ENCODE data around the gene SPNS1. TPM values are rescaled to one million over a fixed set of nuclear protein-coding genes. Genes with fewer than 3 reads are reported as not detected.

Gene SPNS1
- total RNA-seq, 1 donor from 2014 or later = 11.6 TPM

DNA sequence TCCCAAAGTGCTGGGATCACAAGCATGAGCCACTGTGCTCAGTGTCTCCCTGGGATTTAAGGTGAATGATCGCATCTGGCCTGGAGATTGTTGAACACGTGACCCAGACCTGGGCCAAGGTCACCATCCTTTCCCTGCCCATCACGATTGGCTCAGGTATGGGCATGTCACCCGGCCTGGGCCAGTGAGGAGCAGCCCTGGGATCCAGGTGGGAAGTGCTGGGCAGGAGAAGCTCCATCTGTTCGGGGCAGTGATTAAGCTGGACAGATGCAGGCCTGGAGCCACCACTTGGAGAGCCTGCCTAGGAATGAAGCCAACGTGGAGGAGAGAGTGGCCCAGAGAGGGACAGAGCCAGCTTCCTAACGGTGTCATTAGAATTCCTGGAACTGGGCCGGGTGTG is 17.1 kb downstream of the SPNS1 start:
- no peaks in the 10 kb centered on the region for H3K9me3 Mint-ChIP-seq
- H3K36me3 Mint-ChIP-seq = peaks cover 2% of the 10 kb centered on the region
- H3K27ac Mint-ChIP-seq = peak overlapping the region; percentile 46
- H3K4me3 ChIP-seq = no peak overlapping the region
- H3K36me3 ChIP-seq = no peaks in the 10 kb centered on the region
- no peaks in the 10 kb centered on the region for H3K4me1 Mint-ChIP-seq
- no peaks in the 10 kb centered on the region for H3F3A ChIP-seq (ENCODE audit: low read depth)
- H3K9me3 ChIP-seq (ENCODE audit: low read depth) = no peaks in the 10 kb centered on the region
- no peak overlapping the region for H3K9ac ChIP-seq
- TF ChIP-seq EZH2phosphoT487 (IDR thresholded peaks at IDR 0.05) (no peak), EZH2 (IDR thresholded peaks at IDR 0.05) (no peak)
- TF ChIP-seq, protein P1, sequence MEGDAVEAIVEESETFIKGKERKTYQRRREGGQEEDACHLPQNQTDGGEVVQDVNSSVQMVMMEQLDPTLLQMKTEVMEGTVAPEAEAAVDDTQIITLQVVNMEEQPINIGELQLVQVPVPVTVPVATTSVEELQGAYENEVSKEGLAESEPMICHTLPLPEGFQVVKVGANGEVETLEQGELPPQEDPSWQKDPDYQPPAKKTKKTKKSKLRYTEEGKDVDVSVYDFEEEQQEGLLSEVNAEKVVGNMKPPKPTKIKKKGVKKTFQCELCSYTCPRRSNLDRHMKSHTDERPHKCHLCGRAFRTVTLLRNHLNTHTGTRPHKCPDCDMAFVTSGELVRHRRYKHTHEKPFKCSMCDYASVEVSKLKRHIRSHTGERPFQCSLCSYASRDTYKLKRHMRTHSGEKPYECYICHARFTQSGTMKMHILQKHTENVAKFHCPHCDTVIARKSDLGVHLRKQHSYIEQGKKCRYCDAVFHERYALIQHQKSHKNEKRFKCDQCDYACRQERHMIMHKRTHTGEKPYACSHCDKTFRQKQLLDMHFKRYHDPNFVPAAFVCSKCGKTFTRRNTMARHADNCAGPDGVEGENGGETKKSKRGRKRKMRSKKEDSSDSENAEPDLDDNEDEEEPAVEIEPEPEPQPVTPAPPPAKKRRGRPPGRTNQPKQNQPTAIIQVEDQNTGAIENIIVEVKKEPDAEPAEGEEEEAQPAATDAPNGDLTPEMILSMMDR (IDR thresholded peaks at IDR 0.05) = no peak
- H3K27ac ChIP-seq = no peak overlapping the region
- H3K27me3 ChIP-seq = no peaks in the 10 kb centered on the region
- H3K4me2 ChIP-seq = no peak overlapping the region
- no peak overlapping the region for H2AFZ ChIP-seq (replicated peaks)
- peaks cover 2% of the 10 kb centered on the region for H3K27me3 Mint-ChIP-seq (ENCODE audit: insufficient read depth, low read depth)
- H3K4me3 Mint-ChIP-seq = no peak overlapping the region
- H3K4me1 ChIP-seq = no peaks in the 10 kb centered on the region
- H3K79me2 ChIP-seq (ENCODE audit: low read depth) = no peaks in the 10 kb centered on the region
- DNase-seq (ENCODE audit: low spot score) = no peak
- no peaks in the 10 kb centered on the region for H4K20me1 ChIP-seq (ENCODE audit: low read depth)

DNA sequence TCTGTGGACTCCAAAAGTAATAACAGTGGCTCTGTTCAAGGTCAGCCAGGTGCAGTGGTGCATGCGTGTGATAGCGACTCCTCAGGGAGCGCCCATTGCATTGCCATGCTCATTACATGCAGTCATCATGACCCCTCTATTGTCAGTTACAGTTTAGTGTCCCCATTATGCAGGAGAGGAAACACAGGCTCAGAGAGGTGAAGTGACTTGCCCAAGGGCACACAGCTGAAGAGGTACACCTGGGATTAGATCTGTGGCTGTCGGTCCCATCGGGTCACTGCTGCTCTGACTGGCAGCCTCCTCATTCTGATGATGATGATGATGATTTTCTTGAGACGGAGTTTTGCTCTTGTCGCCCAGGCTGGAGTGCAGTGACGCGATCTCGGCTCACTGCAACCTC is 17.9 kb downstream of the SPNS1 start:
- Histone ChIP-seq H3K9me3 (ENCODE audit: low read depth) (no peaks in the 10 kb centered on the region), H2AFZ (replicated peaks) (no peak overlapping the region), H3K4me1 (no peaks in the 10 kb centered on the region), H3F3A (ENCODE audit: low read depth) (no peaks in the 10 kb centered on the region), H3K27ac (no peak overlapping the region), H3K27me3 (no peaks in the 10 kb centered on the region), H3K79me2 (ENCODE audit: low read depth) (no peaks in the 10 kb centered on the region), H3K36me3 (no peaks in the 10 kb centered on the region), H4K20me1 (ENCODE audit: low read depth) (no peaks in the 10 kb centered on the region), H3K9ac (no peak overlapping the region), H3K4me2 (no peak overlapping the region), H3K4me3 (no peak overlapping the region)
- TF ChIP-seq, protein P1 (IDR thresholded peaks at IDR 0.05) = no peak
- TF ChIP-seq EZH2phosphoT487 (IDR thresholded peaks at IDR 0.05) (no peak), EZH2 (IDR thresholded peaks at IDR 0.05) (no peak)
- Mint-ChIP-seq H3K4me1 (no peaks in the 10 kb centered on the region), H3K27ac (peak overlapping the region; percentile 32), H3K36me3 (peaks cover 2% of the 10 kb centered on the region), H3K27me3 (ENCODE audit: insufficient read depth, low read depth) (peaks cover 2% of the 10 kb centered on the region), H3K4me3 (no peak overlapping the region), H3K9me3 (no peaks in the 10 kb centered on the region)
- DNase-seq (ENCODE audit: low spot score) = no peak

DNA sequence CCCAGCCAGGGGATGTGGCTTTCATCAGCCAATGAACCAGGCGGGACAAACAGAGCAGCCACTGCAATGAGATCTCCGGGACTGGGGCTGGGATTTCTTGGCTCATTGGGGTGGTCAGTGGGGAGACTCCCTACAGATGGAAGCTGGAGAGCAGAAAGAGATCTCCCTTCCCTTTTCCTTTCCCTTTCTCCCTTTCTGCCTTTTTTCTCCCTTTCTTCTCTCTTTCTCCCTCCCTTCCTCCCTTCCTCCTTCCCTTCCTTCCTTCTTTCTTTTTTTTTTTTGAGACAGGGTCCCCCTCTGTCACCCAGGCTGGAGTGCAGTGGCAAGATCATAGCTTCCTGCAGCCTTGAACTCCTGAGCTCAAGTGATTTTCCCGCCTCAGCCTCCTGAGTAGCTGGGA is 24.3 kb downstream of the SPNS1 start:
- Histone ChIP-seq H3F3A (ENCODE audit: low read depth) (no peaks in the 10 kb centered on the region), H3K27me3 (no peaks in the 10 kb centered on the region), H3K79me2 (ENCODE audit: low read depth) (no peaks in the 10 kb centered on the region), H4K20me1 (ENCODE audit: low read depth) (no peaks in the 10 kb centered on the region), H3K9me3 (ENCODE audit: low read depth) (no peaks in the 10 kb centered on the region), H3K4me3 (no peak overlapping the region), H3K4me1 (no peaks in the 10 kb centered on the region), H3K4me2 (no peak overlapping the region), H3K27ac (no peak overlapping the region), H2AFZ (replicated peaks) (peak overlapping the region; percentile 57), H3K36me3 (no peaks in the 10 kb centered on the region), H3K9ac (no peak overlapping the region)
- H3K9me3 Mint-ChIP-seq = peaks cover 2% of the 10 kb centered on the region
- H3K36me3 Mint-ChIP-seq = no peaks in the 10 kb centered on the region
- H3K4me3 Mint-ChIP-seq = no peak overlapping the region
- no peaks in the 10 kb centered on the region for H3K4me1 Mint-ChIP-seq
- no peak for DNase-seq (ENCODE audit: low spot score)
- no peak overlapping the region for H3K27ac Mint-ChIP-seq
- TF ChIP-seq EZH2 (IDR thresholded peaks at IDR 0.05) (no peak), EZH2phosphoT487 (IDR thresholded peaks at IDR 0.05) (no peak)
- TF ChIP-seq, protein P1 (IDR thresholded peaks at IDR 0.05) = no peak
- H3K27me3 Mint-ChIP-seq (ENCODE audit: insufficient read depth, low read depth) = peaks cover 13% of the 10 kb centered on the region
